GM19239 (cell line): Measurements from ENCODE around the gene KAT6B.

ENCODE experiments used
- DNase-seq: peaks from one replicate; pipeline ENCODE4 v3.0.0; 2011; ENCODE audit warnings: low spot score; ENCODE audit not compliant: insufficient read length
- FAIRE-seq: peaks from 2 replicates; lab custom pipeline; 2011; peaks lifted over from hg19 to GRCh38; lab: Jason Lieb, UNC

KAT6B gene

DNA sequence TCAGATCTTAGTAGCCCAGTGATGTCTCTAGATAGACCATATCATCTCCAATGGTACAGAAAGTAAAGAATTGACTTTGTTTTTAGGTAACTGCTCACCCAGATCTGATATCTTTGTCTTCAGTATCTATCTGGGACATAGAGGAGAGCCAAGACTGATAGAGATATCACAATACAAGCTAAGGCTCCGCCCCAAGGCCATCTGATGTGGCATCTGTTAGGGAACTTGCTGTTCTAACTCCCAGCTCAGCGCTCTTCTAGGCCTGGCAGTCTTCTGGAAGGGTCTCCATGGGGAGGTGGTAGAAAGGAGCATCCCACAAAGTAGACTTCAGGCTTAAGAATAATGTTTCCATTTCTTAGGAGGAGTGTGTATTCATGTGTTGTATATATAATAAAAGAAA lies 196.7 kb downstream of the KAT6B start:
- FAIRE-seq (no peak), DNase-seq (no peak)

DNA sequence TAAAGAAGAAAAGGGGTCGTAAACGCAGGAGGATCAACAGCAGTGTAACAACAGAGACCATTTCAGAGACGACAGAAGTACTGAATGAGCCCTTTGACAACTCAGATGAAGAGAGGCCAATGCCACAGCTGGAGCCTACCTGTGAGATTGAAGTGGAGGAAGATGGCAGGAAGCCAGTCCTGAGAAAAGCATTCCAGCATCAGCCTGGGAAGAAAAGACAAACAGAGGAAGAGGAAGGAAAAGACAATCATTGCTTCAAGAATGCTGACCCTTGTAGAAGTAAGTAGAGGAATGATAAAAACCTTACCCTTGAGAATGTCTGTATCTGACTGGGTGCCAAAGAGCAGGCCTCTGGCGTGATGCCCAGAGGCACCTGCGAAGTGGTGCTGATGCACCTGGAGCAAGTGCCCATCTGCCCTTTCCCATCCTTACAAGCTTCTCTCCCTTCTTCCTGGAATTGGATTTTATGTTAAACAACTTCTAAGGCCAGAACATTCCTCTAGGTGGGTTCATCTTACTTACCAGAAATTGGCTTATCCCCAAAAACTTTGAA lies 198.6 kb downstream of the KAT6B start:
- FAIRE-seq = no peak

DNA sequence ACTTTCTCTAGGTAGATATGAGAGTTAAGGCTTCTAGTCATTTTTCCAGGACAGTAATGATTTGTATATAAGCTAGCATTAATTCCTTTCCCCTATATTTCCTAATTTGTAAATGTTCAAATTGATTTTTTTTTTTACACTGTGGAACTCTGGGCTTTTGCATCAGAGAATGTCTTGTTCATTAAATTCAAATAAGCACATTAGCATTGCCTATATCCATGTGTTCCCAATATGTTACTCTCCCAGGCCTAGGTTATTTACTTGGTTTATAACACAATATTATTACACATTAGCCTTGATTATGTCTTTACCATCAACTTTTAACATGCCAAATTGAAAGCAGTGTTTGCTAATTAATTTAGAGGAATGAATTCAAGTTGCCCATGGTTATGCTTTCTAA lies 201.6 kb downstream of the KAT6B start:
- FAIRE-seq = no peak
- DNase-seq = no peak

More for the DNA sequence above, 198.6 kb downstream of the KAT6B start:
- DNase-seq = no peak

DNA sequence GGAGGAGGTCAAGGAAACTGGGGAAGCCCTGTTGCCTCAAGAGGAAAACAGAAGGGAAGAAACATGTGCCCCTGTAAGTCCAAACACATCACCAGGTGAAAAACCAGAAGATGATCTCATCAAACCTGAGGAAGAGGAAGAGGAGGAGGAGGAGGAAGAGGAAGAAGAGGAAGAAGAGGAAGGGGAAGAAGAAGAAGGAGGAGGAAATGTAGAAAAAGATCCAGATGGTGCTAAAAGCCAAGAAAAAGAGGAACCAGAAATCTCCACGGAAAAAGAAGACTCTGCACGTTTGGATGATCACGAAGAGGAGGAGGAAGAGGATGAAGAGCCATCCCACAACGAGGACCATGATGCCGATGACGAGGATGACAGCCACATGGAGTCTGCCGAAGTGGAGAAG lies 202.3 kb downstream of the KAT6B start:
- FAIRE-seq (no peak), DNase-seq (no peak)

DNA sequence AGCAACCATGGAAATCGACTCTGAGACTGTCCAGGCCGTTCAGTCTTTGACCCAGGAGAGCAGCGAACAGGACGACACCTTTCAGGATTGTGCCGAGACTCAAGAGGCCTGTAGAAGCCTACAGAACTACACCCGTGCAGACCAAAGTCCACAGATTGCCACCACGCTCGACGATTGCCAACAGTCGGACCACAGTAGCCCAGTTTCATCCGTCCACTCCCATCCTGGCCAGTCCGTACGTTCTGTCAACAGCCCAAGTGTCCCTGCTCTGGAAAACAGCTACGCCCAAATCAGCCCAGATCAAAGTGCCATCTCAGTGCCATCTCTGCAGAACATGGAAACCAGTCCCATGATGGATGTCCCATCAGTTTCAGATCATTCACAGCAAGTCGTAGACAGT lies 203.0 kb downstream of the KAT6B start:
- FAIRE-seq (no peak), DNase-seq (no peak)

DNA sequence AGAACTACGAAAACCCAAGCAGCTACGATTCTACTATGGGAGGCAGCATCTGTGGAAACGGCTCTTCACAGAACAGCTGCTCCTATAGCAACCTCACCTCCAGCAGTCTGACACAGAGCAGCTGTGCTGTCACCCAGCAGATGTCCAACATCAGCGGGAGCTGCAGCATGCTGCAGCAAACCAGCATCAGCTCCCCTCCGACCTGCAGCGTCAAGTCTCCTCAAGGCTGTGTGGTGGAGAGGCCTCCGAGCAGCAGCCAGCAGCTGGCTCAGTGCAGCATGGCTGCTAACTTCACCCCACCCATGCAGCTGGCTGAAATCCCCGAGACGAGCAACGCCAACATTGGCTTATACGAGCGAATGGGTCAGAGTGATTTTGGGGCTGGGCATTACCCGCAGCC lies 203.5 kb downstream of the KAT6B start:
- FAIRE-seq (no peak), DNase-seq (no peak)

DNA sequence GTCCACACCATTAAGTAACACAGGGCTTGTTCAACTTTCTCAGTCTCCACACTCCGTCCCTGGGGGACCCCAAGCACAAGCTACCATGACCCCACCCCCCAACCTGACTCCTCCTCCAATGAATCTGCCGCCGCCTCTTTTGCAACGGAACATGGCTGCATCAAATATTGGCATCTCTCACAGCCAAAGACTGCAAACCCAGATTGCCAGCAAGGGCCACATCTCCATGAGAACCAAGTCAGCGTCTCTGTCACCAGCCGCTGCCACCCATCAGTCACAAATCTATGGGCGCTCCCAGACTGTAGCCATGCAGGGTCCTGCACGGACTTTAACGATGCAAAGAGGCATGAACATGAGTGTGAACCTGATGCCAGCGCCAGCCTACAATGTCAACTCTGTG lies 204.0 kb downstream of the KAT6B start:
- DNase-seq (no peak), FAIRE-seq (no peak)

DNA sequence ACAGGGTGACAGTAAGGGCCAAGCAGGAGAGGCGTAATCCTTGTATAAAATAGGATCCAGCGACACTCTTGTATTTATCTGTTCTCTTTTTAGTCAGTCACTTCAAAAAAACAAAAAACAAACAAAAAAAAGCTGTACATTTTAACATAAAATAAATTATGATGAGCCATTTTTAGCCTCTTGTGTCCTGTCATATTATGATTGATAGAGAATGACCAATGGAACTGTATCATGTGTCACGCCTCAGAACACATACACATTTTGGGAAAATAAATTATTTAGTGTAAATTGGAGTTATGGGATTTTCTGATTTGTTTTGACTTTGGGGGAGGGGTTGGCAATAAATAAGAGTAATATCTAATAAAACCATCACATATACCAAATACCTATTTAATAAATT lies 205.7 kb downstream of the KAT6B start:
- DNase-seq (no peak), FAIRE-seq (no peak)

DNA sequence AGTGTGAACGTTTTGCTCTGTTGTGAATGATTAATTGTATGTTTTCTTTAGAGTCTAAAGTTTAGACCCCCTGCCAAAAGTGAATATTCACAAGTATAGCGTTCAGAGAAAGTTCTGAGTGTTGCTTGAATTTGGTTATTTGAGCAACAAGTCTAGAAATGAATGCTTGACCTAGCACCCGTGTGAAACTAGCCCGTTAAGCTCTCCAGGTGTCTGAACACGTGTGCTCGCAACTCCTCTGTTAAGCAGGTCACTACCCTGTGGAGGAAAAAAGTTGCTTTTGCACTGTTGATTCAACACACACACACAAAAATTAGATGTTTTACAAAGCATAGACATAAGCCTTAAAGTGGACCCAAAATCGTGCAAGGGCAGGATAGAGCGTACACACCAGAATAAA lies 206.4 kb downstream of the KAT6B start:
- FAIRE-seq (no peak), DNase-seq (no peak)

DNA sequence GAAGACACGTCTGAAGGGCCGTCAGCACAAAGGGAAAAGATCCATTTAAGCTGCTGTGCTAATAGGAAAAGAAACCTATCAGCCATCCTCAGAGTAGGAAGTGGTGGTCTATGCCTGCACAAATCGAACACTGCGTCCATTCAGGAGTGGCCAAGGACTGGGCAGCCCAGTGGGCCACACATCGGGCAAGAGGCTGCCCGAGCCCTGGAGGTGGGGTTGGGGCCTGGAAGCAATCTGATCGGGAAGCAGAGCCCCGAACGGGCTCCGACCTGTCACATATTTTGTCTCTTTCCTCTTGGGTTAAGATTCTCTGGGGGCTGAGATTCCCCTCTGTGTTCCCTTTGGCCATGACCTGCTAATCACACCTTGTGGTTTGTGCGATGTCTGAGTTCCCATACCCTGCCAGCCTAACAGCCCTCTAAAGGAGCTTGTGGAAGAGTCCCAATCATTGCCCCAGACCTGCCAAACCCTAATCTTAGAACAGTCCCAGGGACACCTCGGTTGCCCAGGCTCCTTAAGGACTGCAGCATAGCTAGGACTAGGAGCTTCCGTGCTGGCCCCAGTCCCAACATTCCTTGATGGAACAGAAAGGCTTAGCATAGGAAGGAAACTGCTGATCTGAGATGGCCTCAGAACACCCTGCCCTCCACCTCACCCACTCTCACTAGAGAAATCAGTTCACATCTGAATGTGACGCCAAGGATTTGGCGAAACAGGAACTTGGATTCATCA lies 207.2 kb downstream of the KAT6B start:
- DNase-seq (no peak), FAIRE-seq (no peak)

DNA sequence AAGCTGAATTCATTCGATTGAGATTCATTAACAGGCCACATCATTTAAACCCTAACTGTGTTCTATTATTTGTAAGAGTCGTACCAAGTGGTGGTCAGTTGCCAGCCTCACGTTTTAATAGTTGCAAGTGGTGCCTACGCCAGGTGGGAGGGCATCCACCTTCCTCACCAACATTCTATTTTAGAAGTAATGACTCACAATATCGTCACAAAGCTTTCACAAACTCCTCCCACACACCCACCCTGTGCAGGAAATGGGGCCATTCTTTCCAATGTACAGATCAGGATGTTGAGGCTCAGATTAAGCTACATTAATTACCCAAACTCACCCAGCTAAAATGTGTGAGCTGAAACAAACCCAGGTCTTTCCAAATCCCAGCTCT lies 207.7 kb downstream of the KAT6B start:
- no peak for DNase-seq
- no peak for FAIRE-seq

DNA sequence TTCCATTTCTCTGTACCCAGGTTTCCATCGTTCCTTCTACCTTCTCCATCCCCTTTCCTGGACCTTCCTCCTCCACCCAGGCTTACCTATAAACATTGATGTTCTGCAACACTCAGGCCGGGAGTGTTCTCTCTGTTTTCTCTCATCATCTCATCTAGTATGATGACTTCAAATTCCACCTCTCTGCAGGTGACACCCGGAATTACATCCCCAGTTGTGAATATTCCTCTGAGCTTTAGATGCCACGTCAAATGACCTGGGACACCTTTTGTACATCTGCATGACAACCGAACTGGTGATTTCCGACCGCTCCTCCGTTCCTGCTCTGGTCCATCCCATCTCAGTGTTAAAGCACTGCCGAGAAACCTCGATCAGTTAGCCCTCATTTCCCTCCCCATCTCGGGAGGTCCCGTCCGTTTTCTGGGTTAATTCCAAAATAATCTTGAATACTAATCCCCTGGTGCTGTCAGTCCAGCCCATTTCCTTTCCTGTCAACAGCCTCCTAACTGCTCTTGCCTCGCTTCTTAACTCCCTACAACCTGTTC lies 208.4 kb downstream of the KAT6B start:
- FAIRE-seq (no peak), DNase-seq (no peak)

DNA sequence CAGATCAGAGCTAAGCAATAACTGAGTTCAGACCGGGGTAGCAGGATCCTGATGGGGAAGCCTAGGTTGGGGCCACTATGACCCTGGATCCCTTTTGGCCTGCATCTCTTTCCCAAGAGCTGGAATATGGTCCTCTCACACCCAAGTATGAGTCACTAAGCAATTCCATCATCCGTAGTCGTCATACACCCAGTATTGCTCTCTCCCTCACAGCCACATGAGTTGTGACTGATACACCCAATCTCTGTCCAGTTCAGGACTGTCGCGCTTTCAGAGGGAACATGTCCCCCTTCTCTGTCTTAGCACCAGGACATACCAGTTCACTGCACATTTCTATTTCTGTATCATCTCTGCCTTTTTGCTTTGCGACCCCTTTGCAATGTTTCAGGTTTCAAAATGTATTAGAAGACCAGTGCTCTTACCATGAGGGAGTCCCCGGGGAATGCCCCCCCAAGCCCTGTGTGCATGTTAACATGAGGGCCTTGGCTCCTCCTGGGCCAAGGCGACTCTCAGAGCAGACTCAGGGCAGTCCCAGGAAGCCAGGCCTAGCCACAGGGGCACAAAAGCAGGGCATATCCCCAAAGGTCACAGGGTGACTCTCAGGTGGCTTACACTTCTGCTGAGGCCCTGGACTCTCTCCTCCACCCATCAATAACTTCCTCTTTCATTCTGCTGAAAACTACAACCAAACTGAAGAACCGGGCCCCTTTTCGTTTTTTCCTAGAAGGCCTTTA lies 209.7 kb downstream of the KAT6B start:
- DNase-seq = no peak
- FAIRE-seq = peak; percentile 70

DNA sequence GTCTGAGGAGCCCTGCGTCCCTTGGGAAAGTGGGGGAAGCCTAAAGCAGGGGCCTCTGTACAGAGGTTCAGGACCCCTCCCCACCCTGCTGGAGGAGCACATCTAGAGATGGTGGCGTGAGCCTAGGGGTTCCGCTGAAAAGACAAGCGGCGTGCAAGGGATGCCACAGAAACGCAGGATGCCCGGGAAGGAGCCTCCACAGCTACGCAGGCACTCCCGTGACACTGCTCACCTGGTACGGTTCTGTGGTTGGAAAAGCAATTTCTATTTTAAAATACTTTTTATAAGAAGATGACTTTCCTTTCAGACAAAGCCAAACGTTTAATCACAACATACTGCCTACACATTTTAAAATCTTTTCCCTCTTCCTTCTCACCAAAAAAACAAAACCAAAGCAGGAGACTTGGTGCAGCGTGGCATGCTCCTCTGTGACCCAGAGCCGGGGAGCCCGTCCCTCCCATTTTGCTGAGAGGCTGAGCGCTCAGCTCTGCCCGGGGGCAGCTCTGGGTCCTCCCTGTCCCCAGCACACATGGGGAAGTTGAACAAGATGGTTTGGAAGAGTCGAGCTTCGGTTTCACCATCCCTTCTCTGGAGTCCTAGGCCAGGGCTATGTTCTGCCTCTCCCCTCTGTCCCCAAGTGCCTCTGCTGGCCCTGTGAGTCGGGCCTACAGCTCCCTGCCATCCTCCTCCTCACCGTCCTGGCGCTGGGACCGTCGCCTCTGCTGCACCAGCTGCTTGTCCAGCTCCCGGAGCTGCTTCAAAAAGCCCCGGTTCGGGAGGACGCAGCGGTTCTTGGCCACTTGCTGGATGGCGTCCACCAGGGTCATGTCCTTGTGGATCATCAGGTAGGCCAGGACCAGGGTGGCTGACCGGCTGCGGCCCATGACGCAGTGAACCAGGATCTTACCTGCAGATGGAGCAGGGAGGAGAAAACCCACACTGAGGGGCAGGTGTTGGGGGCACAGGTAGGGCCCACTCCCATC lies 211.1 kb downstream of the KAT6B start:
- no peak for DNase-seq
- FAIRE-seq = no peak

DNA sequence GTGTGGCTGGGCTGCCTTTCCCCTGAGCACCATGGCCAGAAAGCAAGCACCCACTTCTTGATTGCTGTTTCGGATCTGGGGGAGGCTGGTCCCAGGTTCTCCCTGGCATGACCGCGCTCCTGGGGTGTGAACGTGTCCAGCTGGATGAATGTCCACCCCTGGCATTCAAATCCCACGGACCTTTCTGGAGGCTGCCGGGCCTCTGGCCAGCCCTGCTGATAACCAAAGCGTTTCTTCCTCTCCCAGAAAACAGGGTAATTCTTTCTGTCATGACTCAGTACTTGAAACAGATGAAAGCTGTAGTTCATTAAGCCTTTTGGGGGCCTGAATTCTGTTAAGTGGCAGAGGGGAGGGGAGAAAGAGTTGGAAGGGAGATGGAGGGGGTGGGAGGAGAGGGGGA lies 211.9 kb downstream of the KAT6B start:
- DNase-seq (no peak), FAIRE-seq (no peak)

DNA sequence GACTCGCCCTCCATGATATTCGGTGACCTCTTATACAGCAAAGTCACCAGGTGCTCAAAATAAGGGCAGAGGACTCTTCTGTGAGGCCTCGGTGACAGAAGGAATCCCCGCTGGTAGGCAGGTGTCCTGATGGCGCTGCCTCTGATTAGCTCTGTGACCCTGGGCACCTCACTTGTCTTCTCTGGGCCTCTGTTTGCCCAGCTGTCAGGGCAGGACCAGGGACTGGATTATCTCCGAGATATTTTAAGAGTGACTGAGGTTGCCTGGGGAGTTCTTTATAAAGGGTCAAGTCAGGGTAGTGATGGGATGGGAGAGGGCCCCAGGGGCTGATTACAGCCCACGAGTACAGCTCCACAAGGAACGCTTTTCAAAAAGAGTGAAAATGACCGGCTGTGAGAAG lies 214.2 kb downstream of the KAT6B start:
- FAIRE-seq (no peak), DNase-seq (no peak)

DNA sequence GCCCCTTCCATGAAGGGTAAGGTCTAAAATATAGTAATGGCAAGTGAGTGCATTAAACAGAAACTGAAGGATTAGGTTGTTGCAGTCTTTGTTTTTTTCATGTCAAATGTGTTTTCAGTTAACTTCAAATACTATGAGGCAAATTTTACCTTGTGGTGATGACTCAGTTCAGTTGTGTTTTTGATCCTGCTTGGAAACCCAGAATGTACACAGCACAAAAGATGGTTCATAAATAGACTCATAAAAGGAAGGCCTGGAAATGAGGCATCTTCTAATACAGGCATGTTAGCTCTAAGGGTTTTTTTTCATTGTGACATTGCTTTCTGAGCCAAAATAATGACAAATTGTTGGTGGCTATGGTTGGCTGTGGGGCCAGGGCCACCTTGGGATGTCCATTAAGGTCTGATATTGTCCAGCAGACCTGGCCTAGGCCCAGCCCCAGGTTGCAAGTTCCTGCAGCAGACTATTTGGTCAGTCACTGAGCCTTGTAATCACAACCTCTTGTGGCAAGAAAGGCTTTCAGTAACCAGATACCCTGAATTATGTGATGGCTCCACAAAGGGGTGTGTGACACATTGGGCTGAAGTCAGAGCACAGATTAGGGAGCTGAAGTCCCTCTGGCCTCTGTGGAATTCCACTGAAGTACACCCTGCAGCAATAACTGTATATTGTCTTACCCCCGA lies 216.0 kb downstream of the KAT6B start:
- FAIRE-seq = no peak
- DNase-seq = no peak

DNA sequence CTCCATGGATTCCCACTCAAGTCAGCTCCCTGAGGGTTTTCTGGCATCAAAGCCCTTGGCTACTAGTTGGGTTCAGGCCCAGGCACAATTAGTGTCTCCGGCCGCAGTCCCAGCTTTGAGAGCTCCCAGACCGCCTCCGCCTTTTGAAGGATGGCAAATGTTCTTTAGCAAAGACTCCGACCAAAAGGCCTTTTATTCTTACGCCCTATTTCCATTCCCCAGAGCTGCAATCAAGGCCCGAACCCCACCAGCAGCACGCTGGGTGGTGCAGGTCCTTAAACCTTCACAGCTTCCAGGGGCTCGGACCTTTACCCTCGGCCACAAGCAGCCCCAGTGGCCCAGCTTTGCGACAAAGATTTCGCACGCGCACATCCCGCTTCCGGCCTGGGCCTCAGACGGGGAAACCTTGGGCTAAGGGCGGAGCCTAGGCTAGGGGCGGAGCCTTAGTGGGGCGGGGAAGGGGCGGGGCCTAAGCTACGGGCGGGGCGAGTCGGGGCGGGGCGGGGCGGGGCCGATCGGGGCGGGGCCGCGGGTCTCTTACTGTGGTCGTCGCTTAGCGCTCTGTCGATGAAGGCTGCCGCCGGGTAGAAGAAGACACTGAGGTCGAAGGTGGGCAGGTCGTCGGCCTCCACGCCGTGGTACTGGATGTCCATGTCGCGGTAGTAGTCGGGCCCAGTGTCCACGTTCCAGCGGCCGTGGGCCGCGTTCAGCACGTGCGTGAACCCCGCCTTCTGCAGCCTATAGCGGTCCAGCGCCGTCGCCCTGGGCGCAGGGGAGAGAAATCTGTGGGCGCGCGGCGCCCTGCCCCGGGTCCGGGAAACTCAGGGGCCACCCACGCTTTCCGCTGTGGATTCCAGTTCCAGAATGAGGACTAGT lies 217.1 kb downstream of the KAT6B start:
- DNase-seq = no peak
- no peak for FAIRE-seq

DNA sequence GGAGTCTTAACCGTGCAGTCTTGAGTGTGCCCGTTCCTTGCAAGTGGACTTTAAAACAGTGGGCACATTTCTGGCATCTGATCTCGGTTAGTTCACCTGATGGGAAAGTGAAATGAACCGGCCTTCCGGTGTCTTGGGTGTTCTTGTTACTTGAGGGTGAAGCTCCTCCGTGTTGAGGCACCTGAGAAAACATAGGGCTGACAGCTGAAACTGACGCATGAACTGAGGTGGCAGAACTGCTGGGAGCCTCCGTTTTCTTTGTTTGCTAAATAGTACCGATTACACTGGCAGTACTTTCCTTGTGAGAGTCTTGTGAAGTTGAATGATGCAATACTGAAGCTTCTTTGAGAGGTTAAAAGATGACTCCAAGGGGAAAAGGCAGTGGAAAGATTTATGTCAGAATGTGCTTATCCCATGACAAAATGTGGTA lies 222.3 kb downstream of the KAT6B start:
- no peak for DNase-seq

More for the DNA sequence above, 222.3 kb downstream of the KAT6B start:
- no peak for FAIRE-seq
